ENCODE data around the gene CFAP53. TPM values are rescaled to one million over a fixed set of nuclear protein-coding genes. Genes with fewer than 3 reads are reported as not detected.

CFAP53 gene
- total and polyA plus RNA-seq, 2 of the 13 experiments (the other 11 are each of a cell fraction or from before 2014, with no cell fraction given) = 0.05 to 0.07 TPM

- TF ChIP-seq POLR2AphosphoS5 (IDR thresholded peaks at IDR 0.05; ENCODE audit: low read depth, low read length) (peak; percentile 87), HMGXB4 (CRISPR knock-in tag; IDR thresholded peaks at IDR 0.05; ENCODE audit: borderline replicate concordance in 1 of 2, low read depth in 1 of 2) (peak; percentile 64 to 82), ZNF121 (CRISPR knock-in tag; IDR thresholded peaks at IDR 0.05) (0 out of 2 replicates have a peak, but pooled peaks have one; percentile 32), BRF2 (CRISPR knock-in tag; IDR thresholded peaks at IDR 0.05) (0 out of 2 replicates have a peak, but pooled peaks have one; percentile 47), MYPOP (CRISPR knock-in tag; IDR thresholded peaks at IDR 0.05) (peak; percentile 88), MAX (IDR thresholded peaks at IDR 0.05) (peak; percentile 93), ZFP36L1 (CRISPR knock-in tag; IDR thresholded peaks at IDR 0.05) (peak; percentile 89), PHB2 (IDR thresholded peaks at IDR 0.05; ENCODE audit: partially characterized antibody) (no peak), ZNF205 (CRISPR knock-in tag; IDR thresholded peaks at IDR 0.05) (peak; percentile 82; the same call in 1 of the 2 replicates), AFF4 (CRISPR knock-in tag; IDR thresholded peaks at IDR 0.05) (peak; percentile 60; the same call in 1 of the 2 replicates), ARID4A (CRISPR knock-in tag; IDR thresholded peaks at IDR 0.05; ENCODE audit: borderline replicate concordance) (peak; percentile 98), NCOR1 (IDR thresholded peaks at IDR 0.05; ENCODE audit: borderline replicate concordance, low read length) (no peak), ZBTB33 (CRISPR knock-in tag; IDR thresholded peaks at IDR 0.05) (peak; percentile 64)
Measured at GRCh38 chr18:50281295-50281971, 15.1 kb upstream of the CFAP53 start, which contains the start of gene MBD1 (continued).
